Activated CD4-positive, alpha-beta T cell treated with anti-CD3 and anti-CD28 coated beads, Interleukin-2, Interleukin-4, amounts not matched to agents 100 ng/mL and 50 ng/mL, durations not matched to agents 16 hours and 8 hours (primary cell): ENCODE measurements around the gene DNAJC16.

Experiments
- DNase-seq: peaks from one replicate; pipeline ENCODE4 v3.0.0-alpha.2; 2020; ENCODE audit warnings: low spot score

DNAJC16 gene

GRCh38 chr1:15620902-15621682 is 94.4 kb downstream of the DNAJC16 start:
- no peak for DNase-seq

- DNase-seq = no peak
Measured at GRCh38 chr1:15621975-15622374, 95.3 kb downstream of the DNAJC16 start.

GRCh38 chr1:15622712-15623373 is 96.2 kb downstream of the DNAJC16 start:
- no peak for DNase-seq

- DNase-seq = no peak
Measured at GRCh38 chr1:15623435-15623834, 96.8 kb downstream of the DNAJC16 start.

GRCh38 chr1:15624133-15624714 is 97.6 kb downstream of the DNAJC16 start:
- DNase-seq = no peak

- no peak for DNase-seq
Measured at GRCh38 chr1:15625056-15625917, 98.6 kb downstream of the DNAJC16 start.
